HCT116 (cell line): ENCODE results near the gene NDOR1. TPM values are rescaled to one million over a fixed set of nuclear protein-coding genes. Genes with fewer than 3 reads are reported as not detected.

Source experiments
- CEBPB ChIP-seq: IDR thresholded peaks from 2 replicates; pipeline ENCODE4 v1.6.1; 2012; ENCODE audit warnings: low read depth
- CTCF ChIP-seq, 3 experiments: fragments of 200-600 bp in 1 of 3; sonication (generic) in 1 of 3; IDR thresholded peaks in 2 of 3; conservative IDR thresholded peaks in 1 of 3; 2 replicates each; pipeline ENCODE4 v1.5.1; 2012 to 2017; ENCODE audit warnings: low read depth in 2 of 3, low read length in 2 of 3, antibody characterized with exemption in 1 of 3, borderline replicate concordance in 1 of 3, control low read depth in 1 of 3, mild to moderate bottlenecking in 1 of 3, mixed read lengths in 1 of 3, mixed run types in 1 of 3, moderate library complexity in 1 of 3; ENCODE audit not compliant: insufficient read depth in 1 of 3
- ELF1 ChIP-seq: IDR thresholded peaks from 2 replicates; pipeline ENCODE4 v1.6.1; 2012; ENCODE audit warnings: low read depth, borderline replicate concordance
- EZH2 ChIP-seq: fragments of 200-600 bp; sonication (generic); IDR thresholded peaks from 2 replicates; pipeline ENCODE4 v1.6.1; 2017; ENCODE audit warnings: antibody characterized with exemption, mixed run types
- EZH2phosphoT487 ChIP-seq: fragments of 200-600 bp; IDR thresholded peaks from 2 replicates; pipeline ENCODE4 v1.6.1; 2018; ENCODE audit warnings: antibody characterized with exemption, borderline replicate concordance
- POLR2AphosphoS5 ChIP-seq: IDR thresholded peaks from 2 replicates; pipeline ENCODE4 v1.6.1; 2011; ENCODE audit warnings: mild to moderate bottlenecking, low read depth, low read length, moderate library complexity
- RAD21 ChIP-seq: IDR thresholded peaks from 2 replicates; pipeline ENCODE4 v1.6.1; 2012; ENCODE audit warnings: low read depth, mild to moderate bottlenecking
- SRF ChIP-seq: IDR thresholded peaks from 2 replicates; pipeline ENCODE4 v1.6.1; 2012; ENCODE audit warnings: low read depth
- YY1 ChIP-seq: IDR thresholded peaks from 2 replicates; pipeline ENCODE4 v1.6.1; 2011; ENCODE audit warnings: low read length, low read depth, moderate library complexity, mild to moderate bottlenecking; ENCODE audit not compliant: insufficient replicate concordance; ENCODE audit errors: extremely low read depth
- ZFX ChIP-seq: fragments of 450-650 bp; IDR thresholded peaks from 2 replicates; pipeline ENCODE4 v1.6.1; 2017
- ZNF274 ChIP-seq: fragments of 200-500 bp; sonication (Bioruptor generic); IDR thresholded peaks from 2 replicates; pipeline ENCODE4 v1.6.1; 2014; ENCODE audit warnings: mild to moderate bottlenecking, low read depth, low read length, inconsistent platforms
- total RNA-seq: library from RNA; stranded (reverse); gene quantifications from one replicate; pipeline ENCODE4 v1.2.1, GENCODE V29; 2021; ENCODE audit not compliant: unreplicated experiment

The NDOR1 gene
- total RNA-seq, 1 experiment from 2014 or later = 28.4 TPM

- no peak for TF ChIP-seq CTCF (IDR thresholded peaks at IDR 0.05 in 2 of 3, conservative IDR thresholded peaks at IDR 0.05 in 1 of 3; ENCODE audit: borderline replicate concordance in 1 of 3, insufficient read depth in 1 of 3, low read depth in 2 of 3, low read length in 2 of 3)
- TF ChIP-seq ZNF274 = no peak
- TF ChIP-seq CEBPB = no peak
- no peak for TF ChIP-seq ZFX
- no peak for TF ChIP-seq ELF1
- TF ChIP-seq POLR2AphosphoS5 = no peak
- TF ChIP-seq SRF = no peak
- no peak for TF ChIP-seq YY1
- TF ChIP-seq RAD21 = no peak
- no peak for TF ChIP-seq EZH2
- TF ChIP-seq EZH2phosphoT487 = no peak
Measured at GRCh38 chr9:137172901-137173795, 32.4 kb upstream of the NDOR1 start (continued).
